Endothelial cell of umbilical vein (primary cell): Measurements from ENCODE around the gene TMEM176A.

Experiments
- CTCF ChIP-seq, 2 donors: IDR thresholded peaks; 1 replicate in 1 of 2; 2 replicates in 1 of 2; pipeline ENCODE4 v1.5.1; 2011; ENCODE audit warnings: low read length in 2 of 2, mild to moderate bottlenecking in 2 of 2, moderate library complexity in 2 of 2, control low read depth in 1 of 2, inconsistent platforms in 1 of 2, low read depth in 1 of 2; ENCODE audit not compliant: insufficient read depth in 1 of 2; ENCODE audit errors: extremely low read depth in 1 of 2
- EZH2 ChIP-seq: IDR thresholded peaks from 2 replicates; pipeline ENCODE4 v1.6.1; 2012; ENCODE audit warnings: borderline replicate concordance, low read depth, mild to moderate bottlenecking, moderate library complexity, low read length, inconsistent platforms; ENCODE audit not compliant: severe bottlenecking
- FOS ChIP-seq: IDR thresholded peaks from 2 replicates; pipeline ENCODE4 v1.6.1; 2011; ENCODE audit warnings: mild to moderate bottlenecking, low read length, moderate library complexity, borderline replicate concordance; ENCODE audit not compliant: insufficient read depth
- POLR2A ChIP-seq: IDR thresholded peaks from 2 replicates; pipeline ENCODE4 v1.6.1; 2012; ENCODE audit warnings: low read depth, mild to moderate bottlenecking, control low read depth, low read length
- POLR2AphosphoS5 ChIP-seq: IDR thresholded peaks from 2 replicates; pipeline ENCODE4 v1.6.1; 2012; ENCODE audit warnings: low read depth, mild to moderate bottlenecking, control low read depth, low read length, moderate library complexity; ENCODE audit not compliant: insufficient read depth
- TF ChIP-seq, protein P1 (sequence below): IDR thresholded peaks from 2 replicates; pipeline ENCODE4 v1.6.1; 2011; ENCODE audit not compliant: insufficient read depth, insufficient read length

- TF ChIP-seq CTCF (IDR thresholded peaks at IDR 0.05; ENCODE audit: extremely low read depth in 1 of 2, insufficient read depth in 1 of 2, low read depth in 1 of 2, low read length in 2 of 2) (no peak), EZH2 (no peak), POLR2AphosphoS5 (no peak), POLR2A (no peak), FOS (no peak)
- TF ChIP-seq, protein P1, sequence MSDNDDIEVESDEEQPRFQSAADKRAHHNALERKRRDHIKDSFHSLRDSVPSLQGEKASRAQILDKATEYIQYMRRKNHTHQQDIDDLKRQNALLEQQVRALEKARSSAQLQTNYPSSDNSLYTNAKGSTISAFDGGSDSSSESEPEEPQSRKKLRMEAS: no peak
Measured at GRCh38 chr7:150820578-150821198, 20.1 kb downstream of the TMEM176A start.
